ENCODE results near the gene COP1. TPM values are rescaled to one million over a fixed set of nuclear protein-coding genes. Genes with fewer than 3 reads are reported as not detected.

Gene COP1
- total and polyA plus RNA-seq, 10 of the 15 experiments (the other 5 are each of a cell fraction or from before 2014, with no cell fraction given): 17.7 to 49.9 (median 38.7) TPM

DNA sequence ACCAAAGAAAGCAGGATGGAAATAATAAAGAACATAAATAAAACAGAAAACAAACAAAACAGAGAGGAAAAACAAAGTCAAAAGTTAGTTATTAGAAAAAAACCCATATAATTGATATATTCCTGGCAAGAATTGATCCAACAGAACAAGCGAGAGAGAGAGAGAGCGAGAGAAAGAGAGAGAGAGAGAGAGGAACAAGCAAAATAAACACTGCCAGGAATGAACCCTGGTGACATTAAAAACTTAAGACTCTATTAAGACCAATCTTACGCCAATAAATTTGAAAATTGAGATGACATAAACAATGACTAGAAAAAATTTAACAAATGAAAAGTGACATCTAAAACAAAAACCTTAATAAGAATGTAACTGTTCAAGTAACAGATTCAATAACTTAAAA, 64.1 kb downstream of the COP1 start:
- H3K4me3 ChIP-seq: no peak overlapping the region
- intact Hi-C loops (cut with micrococcal nuclease; ENCODE audit: unreplicated experiment) (no loop called here), in situ Hi-C loops (cut with MboI) (no loop called here)
- SMC1A ChIA-PET (ENCODE audit: uncharacterized antibody, unreplicated experiment): no interaction called here
- peaks cover 0 to 7% of the 10 kb centered on the region in 2 experiments; a peak in 2 of 4 replicates for H3K36me3 ChIP-seq (ENCODE audit: control insufficient read depth in 2 of 2, insufficient read depth in 2 of 2, low read length in 1 of 2)
- CTCF ChIA-PET: no interaction called here
- H3K4me1 ChIP-seq (ENCODE audit: control insufficient read depth, insufficient read depth, low read length): no peaks in the 10 kb centered on the region
- FAIRE-seq: no peak
- BruUV-seq (replicated peaks): no TSS peak
- no peaks in the 10 kb centered on the region for H4K20me1 ChIP-seq (ENCODE audit: control insufficient read depth, insufficient read depth)
- no peaks in the 10 kb centered on the region for H3K27me3 ChIP-seq (replicated peaks in 1 of 2; ENCODE audit: control insufficient read depth in 2 of 2, insufficient read depth in 2 of 2, low read length in 1 of 2)
- H2AFZ ChIP-seq (ENCODE audit: control insufficient read depth, low read depth, low read length): no peak overlapping the region
- no peaks in the 10 kb centered on the region; the same call in 2 of the 3 replicates for H3K9me3 ChIP-seq (replicated peaks; ENCODE audit: control insufficient read depth, insufficient read depth, low read length)
- no peak overlapping the region for H3K9ac ChIP-seq (ENCODE audit: control insufficient read depth, insufficient read depth, low read length)
- DNase-seq (ENCODE audit: low read depth, low spot score): no peak
- peaks cover 6% of the 10 kb centered on the region for H3K79me2 ChIP-seq (ENCODE audit: control insufficient read depth, insufficient read depth, low read length)
- no peak overlapping the region for H3K4me2 ChIP-seq (ENCODE audit: control insufficient read depth, insufficient read depth)
- RAD21 ChIA-PET (ENCODE audit: unreplicated experiment): no interaction called here
- TF ChIP-seq RBBP5 (conservative IDR thresholded peaks at IDR 0.05): no peak
- no peak for TF ChIP-seq MXI1 (IDR thresholded peaks at IDR 0.05; ENCODE audit: low read depth, low read length)
- TF ChIP-seq, protein P1, sequence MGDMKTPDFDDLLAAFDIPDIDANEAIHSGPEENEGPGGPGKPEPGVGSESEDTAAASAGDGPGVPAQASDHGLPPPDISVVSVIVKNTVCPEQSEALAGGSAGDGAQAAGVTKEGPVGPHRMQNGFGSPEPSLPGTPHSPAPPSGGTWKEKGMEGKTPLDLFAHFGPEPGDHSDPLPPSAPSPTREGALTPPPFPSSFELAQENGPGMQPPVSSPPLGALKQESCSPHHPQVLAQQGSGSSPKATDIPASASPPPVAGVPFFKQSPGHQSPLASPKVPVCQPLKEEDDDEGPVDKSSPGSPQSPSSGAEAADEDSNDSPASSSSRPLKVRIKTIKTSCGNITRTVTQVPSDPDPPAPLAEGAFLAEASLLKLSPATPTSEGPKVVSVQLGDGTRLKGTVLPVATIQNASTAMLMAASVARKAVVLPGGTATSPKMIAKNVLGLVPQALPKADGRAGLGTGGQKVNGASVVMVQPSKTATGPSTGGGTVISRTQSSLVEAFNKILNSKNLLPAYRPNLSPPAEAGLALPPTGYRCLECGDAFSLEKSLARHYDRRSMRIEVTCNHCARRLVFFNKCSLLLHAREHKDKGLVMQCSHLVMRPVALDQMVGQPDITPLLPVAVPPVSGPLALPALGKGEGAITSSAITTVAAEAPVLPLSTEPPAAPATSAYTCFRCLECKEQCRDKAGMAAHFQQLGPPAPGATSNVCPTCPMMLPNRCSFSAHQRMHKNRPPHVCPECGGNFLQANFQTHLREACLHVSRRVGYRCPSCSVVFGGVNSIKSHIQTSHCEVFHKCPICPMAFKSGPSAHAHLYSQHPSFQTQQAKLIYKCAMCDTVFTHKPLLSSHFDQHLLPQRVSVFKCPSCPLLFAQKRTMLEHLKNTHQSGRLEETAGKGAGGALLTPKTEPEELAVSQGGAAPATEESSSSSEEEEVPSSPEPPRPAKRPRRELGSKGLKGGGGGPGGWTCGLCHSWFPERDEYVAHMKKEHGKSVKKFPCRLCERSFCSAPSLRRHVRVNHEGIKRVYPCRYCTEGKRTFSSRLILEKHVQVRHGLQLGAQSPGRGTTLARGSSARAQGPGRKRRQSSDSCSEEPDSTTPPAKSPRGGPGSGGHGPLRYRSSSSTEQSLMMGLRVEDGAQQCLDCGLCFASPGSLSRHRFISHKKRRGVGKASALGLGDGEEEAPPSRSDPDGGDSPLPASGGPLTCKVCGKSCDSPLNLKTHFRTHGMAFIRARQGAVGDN (IDR thresholded peaks at IDR 0.05): no peak
- no peak for TF ChIP-seq IKZF2 (IDR thresholded peaks at IDR 0.05)
- no peak for TF ChIP-seq NFYA (IDR thresholded peaks at IDR 0.05; ENCODE audit: borderline replicate concordance, low read depth, low read length)
- no peak for TF ChIP-seq DPF2 (IDR thresholded peaks at IDR 0.05)
- no peak for TF ChIP-seq ZBED1 (IDR thresholded peaks at IDR 0.05; ENCODE audit: borderline replicate concordance)
- no peak for TF ChIP-seq NFXL1 (IDR thresholded peaks at IDR 0.05; ENCODE audit: borderline replicate concordance)
- TF ChIP-seq, protein P2, sequence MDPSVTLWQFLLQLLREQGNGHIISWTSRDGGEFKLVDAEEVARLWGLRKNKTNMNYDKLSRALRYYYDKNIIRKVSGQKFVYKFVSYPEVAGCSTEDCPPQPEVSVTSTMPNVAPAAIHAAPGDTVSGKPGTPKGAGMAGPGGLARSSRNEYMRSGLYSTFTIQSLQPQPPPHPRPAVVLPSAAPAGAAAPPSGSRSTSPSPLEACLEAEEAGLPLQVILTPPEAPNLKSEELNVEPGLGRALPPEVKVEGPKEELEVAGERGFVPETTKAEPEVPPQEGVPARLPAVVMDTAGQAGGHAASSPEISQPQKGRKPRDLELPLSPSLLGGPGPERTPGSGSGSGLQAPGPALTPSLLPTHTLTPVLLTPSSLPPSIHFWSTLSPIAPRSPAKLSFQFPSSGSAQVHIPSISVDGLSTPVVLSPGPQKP (IDR thresholded peaks at IDR 0.05; ENCODE audit: low read depth, low read length): no peak
- TF ChIP-seq KDM1A (IDR thresholded peaks at IDR 0.05; ENCODE audit: borderline replicate concordance): no peak
- TF ChIP-seq RELA (IDR thresholded peaks at IDR 0.05; ENCODE audit: borderline replicate concordance, partially characterized antibody): no peak
- no peak overlapping the region for H3K27ac ChIP-seq (ENCODE audit: control insufficient read depth, insufficient read depth)
- WGBS (ENCODE audit: insufficient coverage, insufficient replicate concordance, low lambda C conversion rate, missing lambda C conversion rate): 80% methylated on average over 3 of the region's 3 CpGs
- ATAC-seq: no peak
- POLR2A ChIA-PET: no interaction called here
